GM18499 (cell line): ENCODE data around the gene FOXK2.

Experiments
- ATAC-seq: cut with Tn5 transposase; IDR thresholded peaks from one replicate; pipeline ENCODE4 v1.9.1; 2021; ENCODE audit warnings: moderate number of reproducible peaks; ENCODE audit not compliant: insufficient read depth, unreplicated experiment

FOXK2 gene

DNA sequence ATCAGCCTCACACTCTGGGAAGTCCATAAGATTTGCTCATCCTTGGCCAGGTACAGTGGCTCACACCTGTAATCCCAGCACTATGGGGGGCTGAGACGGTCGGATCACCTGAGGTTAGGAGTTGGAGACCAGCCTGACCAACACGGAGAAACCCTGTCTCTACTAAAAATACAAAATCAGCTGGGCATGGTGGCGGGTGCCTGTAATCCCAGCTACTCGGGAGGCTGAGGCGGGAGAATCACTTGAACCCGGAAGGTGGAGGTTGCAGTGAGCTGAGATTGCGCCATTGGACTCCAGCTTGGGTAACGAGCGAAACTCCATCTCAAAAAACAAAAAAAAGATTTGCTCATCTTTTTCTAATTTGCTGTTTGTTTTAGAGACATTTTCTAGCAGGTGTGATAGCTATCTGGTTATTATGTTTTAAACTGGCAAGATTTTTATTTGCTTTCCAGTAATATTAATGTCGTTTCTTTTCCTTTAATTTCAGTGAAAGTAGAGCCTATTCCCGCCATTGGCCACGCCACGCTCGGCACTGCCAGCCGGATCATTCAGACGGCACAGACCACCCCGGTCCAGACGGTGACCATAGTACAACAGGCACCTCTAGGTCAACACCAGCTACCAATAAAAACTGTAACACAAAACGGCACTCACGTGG, 67.2 kb downstream of the FOXK2 start:
- no peak for ATAC-seq

DNA sequence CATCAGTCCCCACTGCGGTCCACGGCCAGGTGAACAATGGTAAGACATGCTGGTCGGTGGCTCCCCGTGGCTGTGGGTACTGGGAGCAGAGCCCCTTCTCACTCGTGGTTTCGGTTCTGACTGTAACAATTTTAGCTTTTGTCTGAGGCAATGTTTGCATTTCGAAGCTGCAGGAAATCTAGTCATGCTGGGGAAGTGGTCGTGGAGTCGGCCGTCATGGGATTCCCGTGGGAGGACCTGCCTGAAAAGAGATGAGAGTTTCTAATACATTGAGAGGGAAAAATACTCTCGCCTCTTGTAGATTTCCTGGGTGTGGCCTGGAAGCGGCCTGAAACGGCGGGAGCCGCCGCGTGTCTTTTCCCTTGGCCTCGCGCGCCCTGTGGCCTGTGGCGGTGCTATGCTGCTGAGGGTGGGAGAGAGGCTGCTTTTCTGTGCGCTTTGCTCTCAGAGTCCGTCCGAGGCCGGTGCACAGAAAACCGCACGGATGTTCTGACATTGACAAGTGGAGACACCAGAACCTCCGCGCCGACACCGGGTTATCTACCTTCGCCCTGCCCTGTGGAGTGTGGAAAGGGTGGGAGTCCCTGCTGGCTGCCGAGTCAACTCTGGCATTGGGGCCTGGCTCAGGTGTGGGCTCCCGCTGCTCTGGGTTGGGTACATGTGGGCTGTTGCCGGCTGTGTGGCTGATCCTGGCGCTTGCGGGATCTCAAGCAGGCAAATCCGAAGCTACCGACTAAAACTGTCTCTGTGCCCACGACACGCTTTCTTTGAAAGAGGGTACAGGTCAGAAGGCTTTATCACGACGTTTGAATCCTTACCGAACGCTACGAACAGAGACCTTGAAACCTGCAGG, 67.9 kb downstream of the FOXK2 start:
- ATAC-seq = no peak

DNA sequence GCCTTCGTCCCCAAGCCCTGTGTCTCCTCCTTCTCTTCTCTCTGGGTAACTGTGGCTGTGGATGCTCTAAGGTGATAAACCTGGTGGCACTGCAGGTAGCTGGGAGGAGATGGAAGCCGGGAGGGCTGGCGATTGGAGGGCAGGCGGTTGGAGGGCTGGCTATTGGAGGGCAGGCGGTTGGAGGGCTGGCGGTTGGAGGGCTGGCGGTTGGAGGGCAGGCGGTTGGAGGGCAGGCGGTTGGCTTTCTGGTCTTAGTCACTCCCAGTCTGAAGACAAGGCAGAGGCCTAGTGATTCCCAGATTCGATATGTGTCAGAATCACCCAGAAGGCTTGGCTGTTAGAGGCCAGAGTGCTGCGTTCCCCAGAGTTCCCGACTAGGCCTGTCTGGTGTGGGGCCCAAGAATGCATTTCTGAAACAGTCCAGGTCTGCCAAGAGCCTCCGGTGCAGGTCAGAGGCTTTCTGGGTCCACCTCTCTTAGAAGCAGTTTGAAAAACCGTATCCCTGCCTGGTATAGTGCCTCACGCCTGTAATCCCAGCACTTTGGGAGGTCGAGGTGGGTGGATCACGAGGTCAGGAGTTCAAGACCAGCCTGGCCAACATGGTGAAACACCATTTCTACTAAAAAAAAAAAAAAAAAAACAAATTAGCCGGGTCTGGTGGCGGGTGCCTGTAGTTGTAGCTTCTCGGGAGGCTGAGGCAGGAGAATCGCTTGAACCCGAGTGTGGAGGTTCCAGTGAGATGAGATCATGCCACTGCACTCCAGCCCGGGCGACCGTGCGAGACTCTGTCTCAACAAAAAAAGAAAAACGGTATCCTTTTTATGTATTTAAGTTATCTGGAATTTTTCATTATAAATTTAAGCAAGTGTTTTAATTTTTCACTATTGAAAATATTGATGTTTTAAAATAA, 69.0 kb downstream of the FOXK2 start:
- ATAC-seq = no peak

GRCh38 chr17:82589851-82590180, 70.3 kb downstream of the FOXK2 start:
- ATAC-seq = no peak

GRCh38 chr17:82590216-82590615, 70.7 kb downstream of the FOXK2 start:
- ATAC-seq = no peak

- no peak for ATAC-seq
Measured at GRCh38 chr17:82590881-82591539, 71.5 kb downstream of the FOXK2 start.

DNA sequence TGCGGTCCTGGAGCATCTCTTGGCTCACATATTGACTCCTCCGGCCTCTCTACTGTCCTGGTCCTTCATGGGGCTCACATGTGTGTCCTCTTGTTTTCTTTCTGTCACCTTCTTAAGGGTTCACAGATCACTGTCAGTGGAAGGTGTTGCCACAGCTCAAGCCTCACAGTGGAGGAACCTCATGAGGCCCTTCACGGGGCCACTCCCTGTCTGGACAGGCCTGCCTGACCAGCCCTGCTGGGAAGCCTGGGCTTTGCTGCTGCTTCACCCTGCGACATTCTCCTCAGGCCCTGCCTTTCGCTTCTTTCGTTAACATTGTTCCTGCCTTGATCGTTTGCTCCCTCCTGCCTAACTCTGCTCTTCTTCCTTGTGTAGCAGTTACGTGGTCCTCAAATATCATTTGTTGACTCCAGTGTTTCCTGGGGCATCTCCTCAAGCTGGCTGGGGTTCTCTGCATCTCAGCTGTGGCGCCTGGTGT, 72.8 kb downstream of the FOXK2 start:
- no peak for ATAC-seq

- no peak for ATAC-seq
Measured at GRCh38 chr17:82592767-82593589, 73.4 kb downstream of the FOXK2 start.

DNA sequence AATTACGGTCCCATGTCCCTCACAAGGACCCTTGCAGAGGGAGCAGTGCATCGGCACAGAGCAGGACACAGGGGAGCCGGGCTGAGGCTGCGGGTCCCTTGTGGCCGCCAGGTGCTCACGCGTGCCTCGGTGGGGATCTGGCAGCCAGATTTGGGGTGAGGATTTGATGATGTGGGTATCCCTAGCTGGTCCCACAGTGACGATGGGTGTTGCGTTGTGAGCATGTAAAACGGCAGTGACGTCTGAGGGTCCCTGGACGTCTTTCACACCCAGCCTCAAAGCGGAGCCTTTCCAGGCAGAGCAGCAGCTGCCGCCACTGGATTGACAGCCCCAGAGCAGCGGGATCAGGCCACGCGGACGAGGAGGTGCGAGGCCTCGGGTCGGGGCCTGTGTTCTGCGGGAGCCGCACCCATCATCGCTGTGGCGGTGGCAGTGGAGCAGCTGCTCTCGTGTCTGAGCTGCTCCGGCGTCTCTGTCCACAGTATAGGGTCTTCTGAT, 74.1 kb downstream of the FOXK2 start:
- ATAC-seq = no peak

GRCh38 chr17:82594571-82594970, 75.0 kb downstream of the FOXK2 start:
- ATAC-seq = no peak

GRCh38 chr17:82595893-82596292, 76.4 kb downstream of the FOXK2 start:
- ATAC-seq = no peak

DNA sequence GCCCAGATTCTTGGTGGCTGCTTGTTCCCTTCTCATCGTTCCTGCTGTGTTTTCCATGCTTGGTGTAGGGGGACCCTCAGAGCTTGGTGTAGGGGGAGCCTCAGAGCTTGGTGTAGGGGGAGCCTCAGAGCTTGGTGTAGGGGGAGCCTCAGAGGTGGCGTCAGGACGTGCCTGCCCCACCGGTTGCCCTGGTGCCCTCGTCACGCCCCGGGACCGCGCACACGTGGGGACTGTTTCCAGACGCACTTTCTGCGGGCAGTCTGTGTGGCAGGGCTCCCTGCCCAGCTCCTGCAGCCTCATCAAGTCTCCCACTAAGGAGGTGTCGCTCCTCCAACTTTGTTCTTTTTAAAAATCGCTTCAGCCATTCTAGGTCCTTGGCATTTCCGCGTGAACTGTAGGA, 76.8 kb downstream of the FOXK2 start:
- ATAC-seq = no peak

DNA sequence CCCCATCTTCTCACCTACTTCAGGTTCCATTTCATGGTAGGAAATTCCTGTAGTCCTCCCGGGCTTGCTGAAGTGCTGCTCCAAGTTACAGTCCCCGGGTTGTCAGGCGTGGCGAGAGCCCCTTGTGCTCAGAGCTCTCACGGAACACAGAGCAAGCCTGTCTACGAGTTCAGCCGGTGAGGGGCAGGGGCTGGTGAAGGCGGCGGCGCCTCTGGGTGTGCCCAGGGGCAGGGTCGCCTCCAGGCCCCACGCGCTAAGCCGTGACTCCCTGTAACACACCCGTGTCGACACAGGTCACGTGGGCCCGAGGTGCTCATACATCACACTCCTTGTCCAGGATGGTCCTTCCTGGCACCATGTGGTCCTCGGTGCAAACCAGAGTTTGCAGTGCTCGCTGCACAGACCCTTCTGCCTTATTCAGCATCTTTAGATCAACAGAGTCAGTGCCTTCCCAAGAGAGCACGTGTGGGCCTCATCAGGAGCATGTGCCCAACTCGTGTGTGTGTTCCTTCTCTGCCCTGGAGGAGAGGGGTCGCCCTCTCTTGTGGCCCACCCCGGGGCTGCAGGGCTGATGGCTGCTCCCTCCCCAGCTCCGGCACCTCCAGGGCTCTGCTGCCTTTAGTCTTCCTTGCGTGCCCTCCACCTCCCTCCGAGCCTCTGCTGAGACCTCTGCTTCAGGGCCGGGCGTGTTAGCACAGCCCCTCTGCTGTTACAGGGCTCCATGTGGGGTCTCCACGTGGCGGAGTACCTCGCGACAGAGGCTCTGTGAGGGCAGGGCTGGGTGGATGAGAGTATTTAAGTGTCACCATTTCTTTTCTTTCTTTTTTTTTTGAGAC, 77.5 kb downstream of the FOXK2 start:
- no peak for ATAC-seq

DNA sequence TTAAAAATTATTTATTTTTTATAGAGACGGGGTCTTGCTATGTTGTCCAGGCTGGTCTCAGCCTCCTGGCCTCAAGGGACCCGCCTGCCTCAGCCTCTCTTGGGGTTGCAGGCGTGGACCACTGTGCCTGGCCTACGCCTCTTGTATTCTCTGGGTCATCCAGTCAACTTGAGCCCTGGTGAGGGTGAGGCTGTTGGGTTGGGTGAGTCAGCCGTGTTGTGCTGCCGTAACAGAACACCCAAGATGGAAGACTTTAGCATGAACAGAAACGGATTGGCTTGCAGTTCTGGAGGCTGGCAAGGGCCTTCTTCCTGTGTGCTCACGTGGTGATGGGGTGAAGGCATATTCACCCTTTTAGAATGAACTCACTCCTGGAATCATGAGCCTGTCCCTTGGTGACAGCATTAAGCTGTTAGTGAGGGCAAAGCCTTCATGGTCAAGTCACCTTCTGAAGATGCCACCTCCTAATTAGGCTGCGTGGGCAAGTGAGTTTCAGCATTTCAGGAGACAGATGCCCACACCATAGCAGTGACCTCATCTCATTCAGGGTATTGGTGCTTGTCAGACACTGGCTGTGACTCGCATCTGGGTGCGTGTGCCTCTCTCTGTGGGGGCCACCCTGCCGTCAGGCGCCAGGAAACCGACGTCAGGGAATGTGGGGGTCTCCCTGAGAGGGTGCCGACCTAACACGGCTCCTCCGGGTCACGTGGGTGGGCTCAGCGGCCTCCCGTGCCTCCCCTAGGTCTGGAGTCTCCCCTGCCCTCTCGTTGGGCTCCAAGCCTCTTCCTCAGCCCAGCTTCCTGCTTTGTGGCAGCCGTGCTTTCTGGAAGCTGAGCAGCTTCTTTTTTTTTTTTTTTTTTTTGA, 79.0 kb downstream of the FOXK2 start:
- no peak for ATAC-seq

- ATAC-seq = no peak
Measured at GRCh38 chr17:82599674-82600661, 80.4 kb downstream of the FOXK2 start.

- ATAC-seq = no peak
Measured at GRCh38 chr17:82600731-82601446, 81.4 kb downstream of the FOXK2 start.
